ENCODE data around the gene CHCHD5.
"Not testable (repeated sequence)": the region's sequence is repeated elsewhere in the genome, so short reads cannot be mapped to it uniquely, and the experiment has no call there.

DNA sequence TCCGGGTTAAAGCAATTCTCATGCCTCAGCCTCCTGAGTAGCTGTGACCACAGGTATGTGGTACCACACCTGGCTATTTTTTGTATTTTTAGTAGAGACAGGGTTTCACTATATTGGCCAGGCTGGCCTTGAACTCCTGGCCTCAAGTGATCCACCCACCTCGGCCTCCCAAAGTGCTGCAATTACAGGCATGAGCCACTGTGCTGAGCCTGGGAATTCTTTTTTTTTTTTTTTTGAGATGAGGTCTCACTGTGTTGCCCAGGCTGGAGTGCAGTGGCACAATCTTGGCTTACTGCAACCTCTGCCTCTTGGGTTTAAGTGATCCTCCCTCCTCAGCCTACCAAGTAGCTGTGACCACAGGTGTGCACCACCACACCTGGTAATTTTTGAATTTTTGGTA lies 31.4 kb downstream of the CHCHD5 start:
- TF ChIP-seq POLR2A (IDR thresholded peaks at IDR 0.05): not testable (repeated sequence)
- TF ChIP-seq, protein P1, sequence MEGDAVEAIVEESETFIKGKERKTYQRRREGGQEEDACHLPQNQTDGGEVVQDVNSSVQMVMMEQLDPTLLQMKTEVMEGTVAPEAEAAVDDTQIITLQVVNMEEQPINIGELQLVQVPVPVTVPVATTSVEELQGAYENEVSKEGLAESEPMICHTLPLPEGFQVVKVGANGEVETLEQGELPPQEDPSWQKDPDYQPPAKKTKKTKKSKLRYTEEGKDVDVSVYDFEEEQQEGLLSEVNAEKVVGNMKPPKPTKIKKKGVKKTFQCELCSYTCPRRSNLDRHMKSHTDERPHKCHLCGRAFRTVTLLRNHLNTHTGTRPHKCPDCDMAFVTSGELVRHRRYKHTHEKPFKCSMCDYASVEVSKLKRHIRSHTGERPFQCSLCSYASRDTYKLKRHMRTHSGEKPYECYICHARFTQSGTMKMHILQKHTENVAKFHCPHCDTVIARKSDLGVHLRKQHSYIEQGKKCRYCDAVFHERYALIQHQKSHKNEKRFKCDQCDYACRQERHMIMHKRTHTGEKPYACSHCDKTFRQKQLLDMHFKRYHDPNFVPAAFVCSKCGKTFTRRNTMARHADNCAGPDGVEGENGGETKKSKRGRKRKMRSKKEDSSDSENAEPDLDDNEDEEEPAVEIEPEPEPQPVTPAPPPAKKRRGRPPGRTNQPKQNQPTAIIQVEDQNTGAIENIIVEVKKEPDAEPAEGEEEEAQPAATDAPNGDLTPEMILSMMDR (IDR thresholded peaks at IDR 0.05): not testable (repeated sequence)
